MG63 (cell line): ENCODE data around the gene RMND1. TPM values are rescaled to one million over a fixed set of nuclear protein-coding genes. Genes with fewer than 3 reads are reported as not detected.

Experiments
- DNase-seq: peaks from one replicate; pipeline ENCODE4 v3.0.0-alpha.2; 2020
- H3K27me3 ChIP-seq: fragments of 250-450 bp; sonication (Bioruptor Pico); 2 replicates; pipeline ENCODE4 v1.5.1; 2020; ENCODE audit warnings: mild to moderate bottlenecking, moderate library complexity
- H3K36me3 ChIP-seq: fragments of 250-450 bp; sonication (Bioruptor Pico); 2 replicates; pipeline ENCODE4 v1.5.1; 2020; ENCODE audit warnings: mild to moderate bottlenecking, moderate library complexity
- H3K4me3 ChIP-seq: fragments of 250-450 bp; sonication (Bioruptor Pico); 2 replicates; pipeline ENCODE4 v1.5.1; 2020; ENCODE audit warnings: mild to moderate bottlenecking, moderate library complexity
- H3K9me3 ChIP-seq: fragments of 250-450 bp; sonication (Bioruptor Pico); 2 replicates; pipeline ENCODE4 v1.5.1; 2020; ENCODE audit warnings: mild to moderate bottlenecking, moderate library complexity
- total RNA-seq: library from RNA; depleted of rRNA; stranded (reverse); fragments of >200 nt; shearing (Covaris generic); gene quantifications from 2 replicates; pipeline ENCODE4 v1.2.3, GENCODE V29; 2014; ENCODE audit warnings: low replicate concordance

Gene RMND1
- total RNA-seq, 1 experiment from 2014 or later = 23.5 TPM

- no peak for DNase-seq
- peaks cover 40% of the 10 kb centered on the region for H3K36me3 ChIP-seq
- no peaks in the 10 kb centered on the region for H3K27me3 ChIP-seq
- H3K4me3 ChIP-seq = no peak overlapping the region
- H3K9me3 ChIP-seq = no peaks in the 10 kb centered on the region
Measured at GRCh38 chr6:151437401-151437800, 14.5 kb downstream of the RMND1 start.

GRCh38 chr6:151436802-151437201 is 15.1 kb downstream of the RMND1 start:
- Histone ChIP-seq H3K27me3 (no peaks in the 10 kb centered on the region), H3K36me3 (peaks cover 43% of the 10 kb centered on the region), H3K4me3 (no peak overlapping the region), H3K9me3 (no peaks in the 10 kb centered on the region)
- no peak for DNase-seq

GRCh38 chr6:151436300-151436699 is 15.6 kb downstream of the RMND1 start:
- Histone ChIP-seq H3K4me3 (no peak overlapping the region), H3K36me3 (peaks cover 43% of the 10 kb centered on the region), H3K9me3 (no peaks in the 10 kb centered on the region), H3K27me3 (no peaks in the 10 kb centered on the region)
- DNase-seq = no peak

- Histone ChIP-seq H3K36me3 (peaks cover 54% of the 10 kb centered on the region), H3K4me3 (no peak overlapping the region), H3K9me3 (no peaks in the 10 kb centered on the region), H3K27me3 (no peaks in the 10 kb centered on the region)
- DNase-seq = no peak
Measured at GRCh38 chr6:151434369-151434768, 17.6 kb downstream of the RMND1 start.

GRCh38 chr6:151432651-151433050 is 19.3 kb downstream of the RMND1 start:
- DNase-seq = no peak
- Histone ChIP-seq H3K9me3 (no peaks in the 10 kb centered on the region), H3K36me3 (peaks cover 60% of the 10 kb centered on the region), H3K27me3 (no peaks in the 10 kb centered on the region), H3K4me3 (no peak overlapping the region)

- peaks cover 55% of the 10 kb centered on the region for H3K36me3 ChIP-seq
- no peaks in the 10 kb centered on the region for H3K9me3 ChIP-seq
- H3K27me3 ChIP-seq = no peaks in the 10 kb centered on the region
- no peak overlapping the region for H3K4me3 ChIP-seq
- DNase-seq = no peak
Measured at GRCh38 chr6:151431337-151431736, 20.6 kb downstream of the RMND1 start.

- Histone ChIP-seq H3K27me3 (no peaks in the 10 kb centered on the region), H3K36me3 (peaks cover 56% of the 10 kb centered on the region), H3K9me3 (no peaks in the 10 kb centered on the region), H3K4me3 (no peak overlapping the region)
- no peak for DNase-seq
Measured at GRCh38 chr6:151430886-151431285, 21.0 kb downstream of the RMND1 start.

GRCh38 chr6:151428093-151428735 is 23.7 kb downstream of the RMND1 start:
- Histone ChIP-seq H3K27me3 (no peaks in the 10 kb centered on the region), H3K9me3 (no peaks in the 10 kb centered on the region), H3K36me3 (peaks cover 50% of the 10 kb centered on the region), H3K4me3 (no peak overlapping the region)
- no peak for DNase-seq

GRCh38 chr6:151425561-151425960 is 26.4 kb downstream of the RMND1 start:
- H3K36me3 ChIP-seq = peaks cover 46% of the 10 kb centered on the region
- H3K9me3 ChIP-seq = no peaks in the 10 kb centered on the region
- H3K27me3 ChIP-seq = no peaks in the 10 kb centered on the region
- no peak overlapping the region for H3K4me3 ChIP-seq
- no peak for DNase-seq

- H3K9me3 ChIP-seq = no peaks in the 10 kb centered on the region
- H3K36me3 ChIP-seq = peaks cover 43% of the 10 kb centered on the region
- H3K27me3 ChIP-seq = no peaks in the 10 kb centered on the region
- no peak overlapping the region for H3K4me3 ChIP-seq
- no peak for DNase-seq
Measured at GRCh38 chr6:151422981-151423380, 28.9 kb downstream of the RMND1 start.

GRCh38 chr6:151417477-151417876 is 34.4 kb downstream of the RMND1 start:
- DNase-seq = no peak
- peaks cover 59% of the 10 kb centered on the region for H3K36me3 ChIP-seq
- H3K27me3 ChIP-seq = no peaks in the 10 kb centered on the region
- no peak overlapping the region for H3K4me3 ChIP-seq
- H3K9me3 ChIP-seq = no peaks in the 10 kb centered on the region

- H3K9me3 ChIP-seq = no peaks in the 10 kb centered on the region
- no peaks in the 10 kb centered on the region for H3K27me3 ChIP-seq
- no peak for DNase-seq
- peaks cover 58% of the 10 kb centered on the region for H3K36me3 ChIP-seq
- no peak overlapping the region for H3K4me3 ChIP-seq
Measured at GRCh38 chr6:151414641-151415260, 37.2 kb downstream of the RMND1 start.

- no peak overlapping the region for H3K4me3 ChIP-seq
- DNase-seq = no peak
- H3K27me3 ChIP-seq = no peaks in the 10 kb centered on the region
- peaks cover 65% of the 10 kb centered on the region for H3K36me3 ChIP-seq
- no peaks in the 10 kb centered on the region for H3K9me3 ChIP-seq
Measured at GRCh38 chr6:151413372-151414145, 38.4 kb downstream of the RMND1 start.

GRCh38 chr6:151412909-151413308 is 39.0 kb downstream of the RMND1 start:
- Histone ChIP-seq H3K9me3 (no peaks in the 10 kb centered on the region), H3K27me3 (no peaks in the 10 kb centered on the region), H3K4me3 (no peak overlapping the region), H3K36me3 (peaks cover 70% of the 10 kb centered on the region)
- DNase-seq = no peak

GRCh38 chr6:151409679-151410078 is 42.2 kb downstream of the RMND1 start:
- H3K4me3 ChIP-seq = no peak overlapping the region
- no peaks in the 10 kb centered on the region for H3K9me3 ChIP-seq
- DNase-seq = no peak
- no peaks in the 10 kb centered on the region for H3K27me3 ChIP-seq
- H3K36me3 ChIP-seq = peaks cover 86% of the 10 kb centered on the region

- H3K4me3 ChIP-seq = no peak overlapping the region
- no peaks in the 10 kb centered on the region for H3K27me3 ChIP-seq
- DNase-seq = no peak
- no peaks in the 10 kb centered on the region for H3K9me3 ChIP-seq
- H3K36me3 ChIP-seq = peaks cover 86% of the 10 kb centered on the region
Measured at GRCh38 chr6:151409260-151409659, 42.7 kb downstream of the RMND1 start.

- Histone ChIP-seq H3K9me3 (no peaks in the 10 kb centered on the region), H3K36me3 (peaks cover 84% of the 10 kb centered on the region), H3K27me3 (no peaks in the 10 kb centered on the region), H3K4me3 (no peak overlapping the region)
- no peak for DNase-seq
Measured at GRCh38 chr6:151408858-151409257, 43.1 kb downstream of the RMND1 start.

- DNase-seq = no peak
- Histone ChIP-seq H3K9me3 (no peaks in the 10 kb centered on the region), H3K36me3 (peaks cover 83% of the 10 kb centered on the region), H3K4me3 (no peak overlapping the region), H3K27me3 (no peaks in the 10 kb centered on the region)
Measured at GRCh38 chr6:151403919-151404308, 48.0 kb downstream of the RMND1 start.
